Mucosa of descending colon (tissue), 3 donors: ENCODE results near the gene AP2M1. TPM values are rescaled to one million over a fixed set of nuclear protein-coding genes. Genes with fewer than 3 reads are reported as not detected.

ENCODE experiments used
- ATAC-seq: fragments of 200-7000 bp; cut with Tn5 transposase; one replicate; pipeline ENCODE4 v1.9.1; 2020; ENCODE audit warnings: mild to moderate bottlenecking, moderate library complexity
- DNase-seq, 3 donors: peaks; one replicate each; pipeline ENCODE4 v3.0.0-alpha.2; 2020
- H3K36me3 ChIP-seq: fragments of 200-600 bp; one replicate; pipeline ENCODE4 v1.8.0; 2021; ENCODE audit warnings: low read depth, mild to moderate bottlenecking
- H3K4me1 ChIP-seq: fragments of 200-600 bp; one replicate; pipeline ENCODE4 v1.8.0; 2021; ENCODE audit warnings: low read depth, mild to moderate bottlenecking
- H3K4me3 ChIP-seq: fragments of 200-600 bp; one replicate; pipeline ENCODE4 v1.8.0; 2021; ENCODE audit warnings: mild to moderate bottlenecking
- H3K9me3 ChIP-seq: fragments of 200-600 bp; one replicate; pipeline ENCODE4 v1.8.0; 2021; ENCODE audit warnings: mild to moderate bottlenecking
- intact Hi-C, 2 donors: fragments of 100-400 bp; cut with DNase I in 1 of 2; cut with micrococcal nuclease in 1 of 2; formaldehyde crosslinking; loops; one replicate each; pipeline versions ENCODE4 v1.11.0 to v1.11.1; 2022; cut with DNase I, micrococcal nuclease
- total RNA-seq, 3 donors: library from RNA; stranded (reverse); fragmentation: NEBNext Ultra II Directional in 2 of 3; extraction: Animal tissue kit (Norgen Biotek cat#: 25700) in 2 of 3; gene quantifications; one replicate each; pipeline versions ENCODE4 v1.2.1 to v1.2.4, GENCODE V29; 2021 to 2023
- TF ChIP-seq, protein P1 (sequence below): fragments of 200-600 bp; IDR thresholded peaks from one replicate; pipeline ENCODE4 v1.8.0; 2022; ENCODE audit warnings: antibody characterized with exemption, mild to moderate bottlenecking
- donor health status: DM: no; HTN: no; CAD: no; lungs with moderate emphysema.
- donor health status: DM: no; HTN: no; CAD: no.
- donor health status: DM: no; HTN: yes; CAD: no.

Gene AP2M1
- total RNA-seq, 3 donors from 2014 or later = 215 to 297 (median 227) TPM

DNA sequence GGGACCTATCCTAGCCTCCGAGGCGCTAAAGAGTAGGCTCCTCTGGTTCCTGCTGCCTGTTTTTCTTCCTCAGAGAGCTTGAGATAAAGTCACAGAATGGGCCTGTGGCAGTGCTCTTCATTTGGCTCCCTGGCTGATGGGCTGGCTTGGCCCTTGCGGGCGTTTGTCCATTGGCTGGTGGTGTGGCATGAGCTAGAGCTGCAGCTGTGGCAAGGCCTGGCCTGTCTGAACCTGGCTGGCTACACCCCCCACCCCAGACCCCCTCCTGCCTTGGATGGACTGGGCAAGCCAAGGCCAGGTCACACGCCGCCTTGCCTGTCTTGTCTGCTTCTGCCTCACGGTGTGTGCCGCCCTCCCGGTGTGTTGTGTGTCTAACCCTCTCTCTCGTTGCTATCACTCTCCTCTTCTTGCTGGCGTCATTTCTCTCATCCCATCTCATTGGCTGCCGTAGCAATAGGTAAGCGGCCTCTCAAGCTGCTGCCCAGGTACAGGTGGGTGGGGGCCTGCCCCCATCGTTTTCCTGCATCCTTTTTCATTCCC, 3.2 kb downstream of the AP2M1 start:
- ATAC-seq = no peak
- TF ChIP-seq, protein P1, sequence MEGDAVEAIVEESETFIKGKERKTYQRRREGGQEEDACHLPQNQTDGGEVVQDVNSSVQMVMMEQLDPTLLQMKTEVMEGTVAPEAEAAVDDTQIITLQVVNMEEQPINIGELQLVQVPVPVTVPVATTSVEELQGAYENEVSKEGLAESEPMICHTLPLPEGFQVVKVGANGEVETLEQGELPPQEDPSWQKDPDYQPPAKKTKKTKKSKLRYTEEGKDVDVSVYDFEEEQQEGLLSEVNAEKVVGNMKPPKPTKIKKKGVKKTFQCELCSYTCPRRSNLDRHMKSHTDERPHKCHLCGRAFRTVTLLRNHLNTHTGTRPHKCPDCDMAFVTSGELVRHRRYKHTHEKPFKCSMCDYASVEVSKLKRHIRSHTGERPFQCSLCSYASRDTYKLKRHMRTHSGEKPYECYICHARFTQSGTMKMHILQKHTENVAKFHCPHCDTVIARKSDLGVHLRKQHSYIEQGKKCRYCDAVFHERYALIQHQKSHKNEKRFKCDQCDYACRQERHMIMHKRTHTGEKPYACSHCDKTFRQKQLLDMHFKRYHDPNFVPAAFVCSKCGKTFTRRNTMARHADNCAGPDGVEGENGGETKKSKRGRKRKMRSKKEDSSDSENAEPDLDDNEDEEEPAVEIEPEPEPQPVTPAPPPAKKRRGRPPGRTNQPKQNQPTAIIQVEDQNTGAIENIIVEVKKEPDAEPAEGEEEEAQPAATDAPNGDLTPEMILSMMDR = no peak
- H3K36me3 ChIP-seq = peaks cover 15% of the 10 kb centered on the region
- peaks cover 19% of the 10 kb centered on the region for H3K4me1 ChIP-seq
- no peak for DNase-seq
- no peak overlapping the region for H3K4me3 ChIP-seq
- H3K9me3 ChIP-seq = no peaks in the 10 kb centered on the region
- intact Hi-C loops = no loop called here

DNA sequence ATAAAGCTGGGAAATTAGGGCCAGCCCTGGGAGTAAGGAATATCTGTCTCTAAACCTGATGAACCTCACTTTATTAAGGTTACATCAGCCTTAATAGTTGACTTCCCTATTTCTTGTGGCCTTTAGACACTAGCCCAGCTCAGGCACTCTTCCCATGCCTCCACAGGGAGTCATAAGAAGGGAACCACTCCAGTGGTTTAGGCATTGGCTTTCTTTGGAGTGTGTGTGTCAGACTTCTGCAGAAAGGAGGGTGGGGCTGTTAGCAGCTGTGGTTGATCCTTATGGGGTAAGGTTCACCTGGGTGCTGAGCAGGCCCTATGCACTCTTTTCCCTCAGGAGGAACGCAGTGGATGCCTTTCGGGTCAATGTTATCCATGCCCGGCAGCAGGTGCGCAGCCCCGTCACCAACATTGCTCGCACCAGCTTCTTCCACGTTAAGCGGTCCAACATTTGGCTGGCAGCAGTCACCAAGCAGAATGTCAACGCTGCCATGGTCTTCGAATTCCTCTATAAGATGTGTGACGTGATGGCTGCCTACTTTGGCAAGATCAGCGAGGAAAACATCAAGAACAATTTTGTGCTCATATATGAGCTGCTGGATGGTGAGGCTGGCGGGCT, 4.0 kb downstream of the AP2M1 start:
- H3K36me3 ChIP-seq = peaks cover 17% of the 10 kb centered on the region
- no peaks in the 10 kb centered on the region for H3K9me3 ChIP-seq
- TF ChIP-seq, protein P1 = no peak
- H3K4me1 ChIP-seq = peaks cover 19% of the 10 kb centered on the region
- H3K4me3 ChIP-seq = no peak overlapping the region
- ATAC-seq (no peak), DNase-seq (no peak)
- intact Hi-C loops = no loop called here

DNA sequence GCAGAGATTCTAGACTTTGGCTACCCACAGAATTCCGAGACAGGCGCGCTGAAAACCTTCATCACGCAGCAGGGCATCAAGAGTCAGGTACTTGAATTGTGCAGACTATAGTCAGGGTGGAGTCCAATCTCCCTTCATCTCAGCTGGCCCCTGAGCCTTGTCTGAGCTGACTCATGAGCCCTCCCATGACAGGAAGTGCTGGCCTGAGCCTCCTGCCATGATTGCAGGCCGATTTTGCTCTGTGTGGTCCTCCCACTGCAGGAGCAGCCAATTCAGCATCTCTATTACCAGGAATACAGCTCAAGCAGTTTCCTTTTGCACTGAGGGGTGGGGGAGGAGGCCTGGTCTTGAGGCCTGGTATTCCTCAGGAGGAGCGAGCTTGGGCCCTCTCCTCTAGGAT, 5.5 kb downstream of the AP2M1 start:
- H3K36me3 ChIP-seq = peaks cover 19% of the 10 kb centered on the region
- no peaks in the 10 kb centered on the region for H3K9me3 ChIP-seq
- TF ChIP-seq, protein P1 = no peak
- ATAC-seq (no peak), DNase-seq (no peak)
- no peak overlapping the region for H3K4me3 ChIP-seq
- peaks cover 19% of the 10 kb centered on the region for H3K4me1 ChIP-seq
- intact Hi-C loops = no loop called here

DNA sequence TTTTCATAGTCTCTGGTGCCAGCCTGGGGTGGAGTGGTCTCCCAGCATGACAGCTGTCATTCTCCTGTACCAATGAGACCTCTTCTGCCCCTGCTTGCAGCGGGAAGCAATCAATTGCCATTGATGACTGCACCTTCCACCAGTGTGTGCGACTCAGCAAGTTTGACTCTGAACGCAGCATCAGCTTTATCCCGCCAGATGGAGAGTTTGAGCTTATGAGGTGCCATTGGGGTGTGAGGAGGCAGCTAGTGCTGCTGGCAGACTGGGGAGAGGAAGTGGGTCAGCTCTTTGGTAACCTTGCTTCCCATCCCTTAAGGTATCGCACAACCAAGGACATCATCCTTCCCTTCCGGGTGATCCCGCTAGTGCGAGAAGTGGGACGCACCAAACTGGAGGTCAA, 6.9 kb downstream of the AP2M1 start:
- Histone ChIP-seq H3K4me1 (peaks cover 11% of the 10 kb centered on the region), H3K9me3 (no peaks in the 10 kb centered on the region), H3K36me3 (peaks cover 19% of the 10 kb centered on the region), H3K4me3 (no peak overlapping the region)
- no peak for ATAC-seq
- intact Hi-C loops = no loop called here
- no peak for DNase-seq
- TF ChIP-seq, protein P1 = no peak

DNA sequence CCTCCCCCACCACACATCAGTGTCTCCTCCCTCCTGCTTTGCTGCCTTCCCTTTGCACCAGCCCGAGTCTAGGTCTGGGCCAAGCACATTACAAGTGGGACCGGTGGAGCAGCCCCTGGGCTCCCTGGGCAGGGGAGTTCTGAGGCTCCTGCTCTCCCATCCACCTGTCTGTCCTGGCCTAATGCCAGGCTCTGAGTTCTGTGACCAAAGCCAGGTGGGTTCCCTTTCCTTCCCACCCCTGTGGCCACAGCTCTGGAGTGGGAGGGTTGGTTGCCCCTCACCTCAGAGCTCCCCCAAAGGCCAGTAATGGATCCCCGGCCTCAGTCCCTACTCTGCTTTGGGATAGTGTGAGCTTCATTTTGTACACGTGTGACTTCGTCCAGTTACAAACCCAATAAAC, 9.0 kb downstream of the AP2M1 start:
- peaks cover 11% of the 10 kb centered on the region for H3K4me1 ChIP-seq
- intact Hi-C loops = no loop called here
- H3K9me3 ChIP-seq = no peaks in the 10 kb centered on the region
- H3K4me3 ChIP-seq = no peak overlapping the region
- ATAC-seq (no peak), DNase-seq (no peak)
- TF ChIP-seq, protein P1 = no peak
- H3K36me3 ChIP-seq = peaks cover 19% of the 10 kb centered on the region
